Vagina (tissue), 2 donors: ENCODE measurements around the gene CBY3. TPM values are rescaled to one million over a fixed set of nuclear protein-coding genes. Genes with fewer than 3 reads are reported as not detected.
"Not testable (repeated sequence)": the region's sequence is repeated elsewhere in the genome, so short reads cannot be mapped to it uniquely, and the experiment has no call there.

Experiments
- DNase-seq, 2 donors: peaks; one replicate each; pipeline ENCODE4 v3.0.0-alpha.2; 2017; ENCODE audit errors: extremely low spot score in 2 of 2
- H3K27ac ChIP-seq: fragments of 200-600 bp; sonication (generic); one replicate; pipeline ENCODE4 v1.5.1; 2019
- H3K27me3 ChIP-seq: fragments of 200-600 bp; sonication (generic); one replicate; pipeline ENCODE4 v1.5.1; 2019
- H3K36me3 ChIP-seq, 2 donors: fragments of 200-600 bp; sonication (generic); one replicate each; pipeline ENCODE4 v1.5.1; 2017 to 2019
- H3K4me1 ChIP-seq: fragments of 200-600 bp; sonication (generic); one replicate; pipeline ENCODE4 v1.5.1; 2019
- H3K4me3 ChIP-seq, 2 donors: fragments of 200-600 bp; sonication (generic); 1 replicate in 1 of 2; 2 replicates in 1 of 2; pipeline ENCODE4 v1.5.1; 2016 to 2019
- H3K9me3 ChIP-seq: fragments of 200-600 bp; sonication (generic); one replicate; pipeline ENCODE4 v1.5.1; 2019
- CTCF ChIP-seq, 3 experiments: fragments of 450-650 bp in 2 of 3; fragments of 200-600 bp in 1 of 3; sonication (generic) in 1 of 3; IDR thresholded peaks; one replicate each; pipeline ENCODE4 v1.5.1; 2017 to 2019; ENCODE audit warnings: antibody characterized with exemption in 3 of 3, mild to moderate bottlenecking in 2 of 3, moderate library complexity in 2 of 3
- POLR2A ChIP-seq, 2 donors: fragments of 450-650 bp; IDR thresholded peaks; one replicate each; pipeline ENCODE4 v1.6.1; 2017; ENCODE audit warnings: antibody characterized with exemption in 2 of 2, mild to moderate bottlenecking in 2 of 2, moderate library complexity in 2 of 2
- POLR2AphosphoS5 ChIP-seq, 2 donors: sonication (generic); formaldehyde crosslinking; IDR thresholded peaks; one replicate each; pipeline ENCODE4 v1.9.0; 2017; ENCODE audit warnings: antibody characterized with exemption in 2 of 2, mild to moderate bottlenecking in 2 of 2, low read depth in 1 of 2; ENCODE audit not compliant: insufficient read depth in 1 of 2
- intact Hi-C: fragments of 100-400 bp; cut with DNase I; formaldehyde crosslinking; loops from one replicate; pipeline ENCODE4 v1.15.1; 2023
- total RNA-seq: library from RNA; depleted of rRNA; stranded (reverse); fragments of >200 nt; gene quantifications from one replicate; pipeline ENCODE4 v1.2.3, GENCODE V29; 2016

CBY3 gene
- total RNA-seq, 1 donor from 2014 or later: not detected

GRCh38 chr5:179668391-179668790, 12.4 kb downstream of the CBY3 start:
- DNase-seq: no peak
- TF ChIP-seq POLR2A (IDR thresholded peaks at IDR 0.05) (no peak), CTCF (IDR thresholded peaks at IDR 0.05) (peak in 1 of 3 experiments; percentile 9)
- H3K4me1 ChIP-seq: no peaks in the 10 kb centered on the region
- no peaks in the 10 kb centered on the region for H3K36me3 ChIP-seq
- intact Hi-C loops: no loop called here
- no peaks in the 10 kb centered on the region for H3K9me3 ChIP-seq
- no peak overlapping the region for H3K4me3 ChIP-seq
- H3K27ac ChIP-seq: no peak overlapping the region
- H3K27me3 ChIP-seq: no peaks in the 10 kb centered on the region

- H3K4me3 ChIP-seq, H3K36me3 ChIP-seq, H3K9me3 ChIP-seq, H3K27ac ChIP-seq, H3K27me3 ChIP-seq, intact Hi-C loops, DNase-seq: not testable (repeated sequence)
- peaks cover 10% of the 10 kb centered on the region for H3K4me1 ChIP-seq
Measured at GRCh38 chr5:179661647-179662046, 19.2 kb downstream of the CBY3 start.

GRCh38 chr5:179658179-179658856, 22.5 kb downstream of the CBY3 start:
- Histone ChIP-seq H3K4me3 (peak overlapping the region; percentile 47 to 51), H3K4me1 (peaks cover 10% of the 10 kb centered on the region), H3K27ac (peak overlapping the region; percentile 54)
- H3K36me3 ChIP-seq, intact Hi-C loops, H3K9me3 ChIP-seq, H3K27me3 ChIP-seq, DNase-seq: not testable (repeated sequence)

GRCh38 chr5:179657302-179658178, 23.3 kb downstream of the CBY3 start:
- intact Hi-C loops, H3K27ac ChIP-seq, H3K27me3 ChIP-seq, H3K36me3 ChIP-seq, H3K9me3 ChIP-seq, DNase-seq, H3K4me3 ChIP-seq: not testable (repeated sequence)
- H3K4me1 ChIP-seq: peaks cover 10% of the 10 kb centered on the region

- H3K27ac ChIP-seq, DNase-seq, H3K9me3 ChIP-seq, H3K36me3 ChIP-seq, intact Hi-C loops, H3K27me3 ChIP-seq, H3K4me1 ChIP-seq, H3K4me3 ChIP-seq: not testable (repeated sequence)
Measured at GRCh38 chr5:179653135-179653534, 27.7 kb downstream of the CBY3 start.

GRCh38 chr5:179650245-179650644, 30.6 kb downstream of the CBY3 start:
- H3K9me3 ChIP-seq, H3K27ac ChIP-seq, H3K36me3 ChIP-seq, H3K4me3 ChIP-seq, intact Hi-C loops, DNase-seq, H3K27me3 ChIP-seq, H3K4me1 ChIP-seq: not testable (repeated sequence)

GRCh38 chr5:179649166-179649703, 31.6 kb downstream of the CBY3 start:
- H3K4me3 ChIP-seq, H3K27ac ChIP-seq, H3K27me3 ChIP-seq, DNase-seq, intact Hi-C loops, H3K36me3 ChIP-seq, H3K4me1 ChIP-seq, H3K9me3 ChIP-seq: not testable (repeated sequence)

- no peaks in the 10 kb centered on the region for H3K27me3 ChIP-seq
- no peak overlapping the region for H3K27ac ChIP-seq
- no peak for TF ChIP-seq POLR2A (IDR thresholded peaks at IDR 0.05)
- no peak for TF ChIP-seq CTCF (IDR thresholded peaks at IDR 0.05)
- TF ChIP-seq POLR2AphosphoS5 (IDR thresholded peaks at IDR 0.05; ENCODE audit: insufficient read depth in 1 of 2, low read depth in 1 of 2): no peak
- no peaks in the 10 kb centered on the region for H3K4me1 ChIP-seq
- DNase-seq: no peak
- intact Hi-C loops: no loop called here
- H3K9me3 ChIP-seq: no peaks in the 10 kb centered on the region
- no peaks in the 10 kb centered on the region for H3K36me3 ChIP-seq
- H3K4me3 ChIP-seq: no peak overlapping the region
Measured at GRCh38 chr5:179648410-179648809, 32.4 kb downstream of the CBY3 start.

GRCh38 chr5:179644766-179645165, 36.1 kb downstream of the CBY3 start:
- H3K4me3 ChIP-seq, H3K36me3 ChIP-seq, H3K4me1 ChIP-seq, H3K9me3 ChIP-seq, intact Hi-C loops, H3K27me3 ChIP-seq, DNase-seq, H3K27ac ChIP-seq: not testable (repeated sequence)

GRCh38 chr5:179643141-179643920, 37.5 kb downstream of the CBY3 start:
- H3K27ac ChIP-seq, intact Hi-C loops, H3K27me3 ChIP-seq, H3K4me3 ChIP-seq, DNase-seq, H3K36me3 ChIP-seq, H3K4me1 ChIP-seq, H3K9me3 ChIP-seq: not testable (repeated sequence)
